Hepatocyte (in vitro differentiated cells): Measurements from ENCODE around the gene CACYBP. TPM values are rescaled to one million over a fixed set of nuclear protein-coding genes. Genes with fewer than 3 reads are reported as not detected.

ENCODE experiments used
- DNase-seq: peaks from one replicate; pipeline ENCODE4 v3.0.0-alpha.2; 2016; ENCODE audit warnings: low spot score
- H2AFZ ChIP-seq: fragments of 200-600 bp; sonication (generic); 2 replicates; pipeline ENCODE4 v1.6.0; 2016; ENCODE audit warnings: antibody characterized with exemption, mild to moderate bottlenecking
- H3K27ac ChIP-seq: fragments of 200-600 bp; sonication (generic); 2 replicates; pipeline ENCODE4 v1.5.1; 2016; ENCODE audit warnings: mild to moderate bottlenecking
- H3K27me3 ChIP-seq: fragments of 200-600 bp; sonication (generic); 2 replicates; pipeline ENCODE4 v1.6.1; 2016
- H3K36me3 ChIP-seq: fragments of 200-600 bp; sonication (generic); replicated peaks from 2 replicates; pipeline ENCODE4 v1.5.1; 2016; ENCODE audit warnings: low read depth; ENCODE audit not compliant: insufficient read depth
- H3K4me1 ChIP-seq: fragments of 200-600 bp; sonication (generic); 2 replicates; pipeline ENCODE4 v1.5.1; 2016; ENCODE audit warnings: mild to moderate bottlenecking, moderate library complexity; ENCODE audit not compliant: insufficient read depth
- H3K4me2 ChIP-seq: fragments of 200-600 bp; sonication (generic); 2 replicates; pipeline ENCODE4 v1.6.0; 2016
- H3K4me3 ChIP-seq: fragments of 200-600 bp; sonication (generic); 2 replicates; pipeline ENCODE4 v1.5.1; 2016; ENCODE audit warnings: mild to moderate bottlenecking
- H3K79me2 ChIP-seq: fragments of 200-600 bp; sonication (generic); 2 replicates; pipeline ENCODE4 v1.6.0; 2017; ENCODE audit warnings: mild to moderate bottlenecking
- H3K9me2 ChIP-seq: fragments of 200-600 bp; sonication (generic); replicated peaks from 2 replicates; pipeline ENCODE4 v1.6.0; 2017; ENCODE audit warnings: mild to moderate bottlenecking; ENCODE audit not compliant: insufficient read depth
- H3K9me3 ChIP-seq: fragments of 200-600 bp; sonication (generic); 2 replicates; pipeline ENCODE4 v1.5.1; 2016; ENCODE audit warnings: low read depth, mild to moderate bottlenecking
- H4K20me1 ChIP-seq: fragments of 200-600 bp; sonication (generic); 2 replicates; pipeline ENCODE4 v1.6.0; 2016; ENCODE audit warnings: mild to moderate bottlenecking; ENCODE audit not compliant: insufficient read depth, poor library complexity, severe bottlenecking
- EZH2 ChIP-seq: fragments of 200-600 bp; sonication (generic); IDR thresholded peaks from 2 replicates; pipeline ENCODE4 v1.6.1; 2016; ENCODE audit warnings: antibody characterized with exemption, mild to moderate bottlenecking, borderline replicate concordance
- EZH2phosphoT487 ChIP-seq: fragments of 200-600 bp; sonication (generic); IDR thresholded peaks from one replicate; pipeline ENCODE4 v1.6.1; 2018; ENCODE audit warnings: antibody characterized with exemption, mild to moderate bottlenecking, low read depth, moderate library complexity; ENCODE audit not compliant: unreplicated experiment, severe bottlenecking
- WGBS: methylation state at CpG from one replicate; pipeline ENCODE4 v1.1.6; 2016; ENCODE audit warnings: low lambda C conversion rate; ENCODE audit errors: missing lambda C conversion rate; 5-methylcytosine and 5-hydroxymethylcytosine counted together
- polyA plus RNA-seq: library from polyadenylated mRNA; unstranded; fragments of >200 nt; fragmentation: Nextera tagmentation; extraction: Ambion mirVana; gene quantifications from 2 replicates; pipeline ENCODE4 v1.2.1, GENCODE V29; 2016
- total RNA-seq: library from RNA; depleted of rRNA; stranded (reverse); fragments of >200 nt; gene quantifications from 2 replicates; pipeline ENCODE4 v1.2.3, GENCODE V29; 2014
- TF ChIP-seq, protein P1 (sequence below): fragments of 200-600 bp; sonication (generic); IDR thresholded peaks from 2 replicates; pipeline ENCODE4 v1.5.1; 2016; ENCODE audit warnings: antibody characterized with exemption, mild to moderate bottlenecking; ENCODE audit not compliant: poor library complexity

Gene CACYBP
- total and polyA plus RNA-seq, 2 experiments from 2014 or later = 79.6 to 81.7 TPM

- WGBS = 95% methylated on average over 17 of the region's 17 CpGs
- no peak overlapping the region for H2AFZ ChIP-seq
- peak overlapping the region; percentile 2 for H3K4me2 ChIP-seq
- no peak overlapping the region for H3K27ac ChIP-seq
- peaks cover 16% of the 10 kb centered on the region for H3K4me1 ChIP-seq
- TF ChIP-seq EZH2phosphoT487 (no peak), EZH2 (no peak)
- TF ChIP-seq, protein P1, sequence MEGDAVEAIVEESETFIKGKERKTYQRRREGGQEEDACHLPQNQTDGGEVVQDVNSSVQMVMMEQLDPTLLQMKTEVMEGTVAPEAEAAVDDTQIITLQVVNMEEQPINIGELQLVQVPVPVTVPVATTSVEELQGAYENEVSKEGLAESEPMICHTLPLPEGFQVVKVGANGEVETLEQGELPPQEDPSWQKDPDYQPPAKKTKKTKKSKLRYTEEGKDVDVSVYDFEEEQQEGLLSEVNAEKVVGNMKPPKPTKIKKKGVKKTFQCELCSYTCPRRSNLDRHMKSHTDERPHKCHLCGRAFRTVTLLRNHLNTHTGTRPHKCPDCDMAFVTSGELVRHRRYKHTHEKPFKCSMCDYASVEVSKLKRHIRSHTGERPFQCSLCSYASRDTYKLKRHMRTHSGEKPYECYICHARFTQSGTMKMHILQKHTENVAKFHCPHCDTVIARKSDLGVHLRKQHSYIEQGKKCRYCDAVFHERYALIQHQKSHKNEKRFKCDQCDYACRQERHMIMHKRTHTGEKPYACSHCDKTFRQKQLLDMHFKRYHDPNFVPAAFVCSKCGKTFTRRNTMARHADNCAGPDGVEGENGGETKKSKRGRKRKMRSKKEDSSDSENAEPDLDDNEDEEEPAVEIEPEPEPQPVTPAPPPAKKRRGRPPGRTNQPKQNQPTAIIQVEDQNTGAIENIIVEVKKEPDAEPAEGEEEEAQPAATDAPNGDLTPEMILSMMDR = no peak
- no peaks in the 10 kb centered on the region for H3K9me3 ChIP-seq
- H4K20me1 ChIP-seq = peaks cover 14% of the 10 kb centered on the region
- no peaks in the 10 kb centered on the region for H3K36me3 ChIP-seq
- no peaks in the 10 kb centered on the region for H3K27me3 ChIP-seq
- H3K79me2 ChIP-seq = peaks cover 79% of the 10 kb centered on the region
- no peaks in the 10 kb centered on the region for H3K9me2 ChIP-seq
- no peak for DNase-seq
- no peak overlapping the region for H3K4me3 ChIP-seq
Observed at GRCh38 chr1:175002910-175003517, 3.3 kb downstream of the CACYBP start.

- H3K27me3 ChIP-seq = no peaks in the 10 kb centered on the region
- peak overlapping the region; percentile 2 for H3K4me2 ChIP-seq
- no peak for DNase-seq
- 91% methylated on average over 2 of the region's 2 CpGs for WGBS
- H2AFZ ChIP-seq = no peak overlapping the region
- H3K9me2 ChIP-seq = no peaks in the 10 kb centered on the region
- peaks cover 14% of the 10 kb centered on the region for H4K20me1 ChIP-seq
- no peak for TF ChIP-seq EZH2
- TF ChIP-seq EZH2phosphoT487 = no peak
- TF ChIP-seq, protein P1 = no peak
- peaks cover 84% of the 10 kb centered on the region for H3K79me2 ChIP-seq
- no peak overlapping the region for H3K4me3 ChIP-seq
- H3K4me1 ChIP-seq = peaks cover 12% of the 10 kb centered on the region
- H3K27ac ChIP-seq = no peak overlapping the region
- H3K9me3 ChIP-seq = no peaks in the 10 kb centered on the region
- H3K36me3 ChIP-seq = no peaks in the 10 kb centered on the region
Observed at GRCh38 chr1:175003521-175003920, 3.8 kb downstream of the CACYBP start.

DNA sequence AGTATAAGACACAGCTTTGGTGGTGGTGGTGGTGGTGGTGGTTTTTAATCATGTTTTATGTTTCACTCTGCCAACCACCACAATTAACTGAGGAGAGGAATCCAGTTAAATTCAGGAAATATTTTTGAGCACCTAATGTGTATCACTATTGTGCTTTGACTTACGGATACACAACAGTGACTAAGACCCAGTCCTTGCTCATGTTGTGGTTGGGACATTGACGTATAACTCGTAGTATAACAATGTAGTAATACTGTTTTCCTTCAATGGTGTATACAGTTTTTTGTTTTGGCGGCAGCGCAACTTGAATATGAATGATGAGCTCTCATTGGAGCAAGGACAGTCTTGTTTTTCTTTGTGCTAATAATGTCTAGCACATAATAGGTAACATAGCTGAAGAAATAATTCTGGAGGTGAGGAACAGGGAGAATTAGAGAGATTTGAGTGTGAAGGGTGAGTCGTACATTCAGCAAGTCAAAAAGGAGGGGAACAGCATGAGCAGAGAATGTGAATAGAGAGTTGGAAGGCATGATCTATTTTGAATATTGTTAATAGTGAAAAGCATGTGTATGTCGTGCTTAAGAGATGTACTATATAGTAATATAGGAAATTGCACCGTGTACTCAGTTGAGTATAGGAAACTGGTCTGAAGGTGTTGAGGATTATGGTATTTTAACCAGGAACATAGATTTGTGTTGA is 5.5 kb downstream of the CACYBP start:
- Histone ChIP-seq H3K27me3 (no peaks in the 10 kb centered on the region), H3K4me2 (no peak overlapping the region), H3K9me2 (no peaks in the 10 kb centered on the region), H4K20me1 (peaks cover 14% of the 10 kb centered on the region), H3K27ac (no peak overlapping the region), H3K4me3 (no peak overlapping the region), H3K4me1 (peaks cover 8% of the 10 kb centered on the region), H3K36me3 (no peaks in the 10 kb centered on the region), H3K79me2 (peaks cover 86% of the 10 kb centered on the region), H3K9me3 (no peaks in the 10 kb centered on the region), H2AFZ (no peak overlapping the region)
- TF ChIP-seq, protein P1 = no peak
- TF ChIP-seq EZH2phosphoT487 (no peak), EZH2 (no peak)
- WGBS = 99% methylated on average over 8 of the region's 8 CpGs
- no peak for DNase-seq
